Suprapubic skin (tissue), 4 donors: ENCODE measurements around the gene LRRC10B. TPM values are rescaled to one million over a fixed set of nuclear protein-coding genes. Genes with fewer than 3 reads are reported as not detected.

ENCODE experiments used
- DNase-seq, 2 donors: peaks; one replicate each; pipeline ENCODE4 v3.0.0-alpha.2; 2019; ENCODE audit warnings: low spot score in 2 of 2
- H3K27ac ChIP-seq: fragments of 200-600 bp; sonication (generic); one replicate; pipeline ENCODE4 v1.5.1; 2019
- H3K27me3 ChIP-seq: fragments of 200-600 bp; sonication (generic); one replicate; pipeline ENCODE4 v1.5.1; 2019
- H3K36me3 ChIP-seq: fragments of 200-600 bp; sonication (generic); one replicate; pipeline ENCODE4 v1.5.1; 2019
- H3K4me1 ChIP-seq: fragments of 200-600 bp; sonication (generic); one replicate; pipeline ENCODE4 v1.5.1; 2019
- H3K4me3 ChIP-seq: fragments of 200-600 bp; sonication (generic); one replicate; pipeline ENCODE4 v1.5.1; 2019; ENCODE audit warnings: mild to moderate bottlenecking
- H3K9me3 ChIP-seq: fragments of 200-600 bp; sonication (generic); one replicate; pipeline ENCODE4 v1.5.1; 2019
- CTCF ChIP-seq, 2 donors: fragments of 200-600 bp in 1 of 2; fragments of 450-650 bp in 1 of 2; sonication (generic) in 1 of 2; IDR thresholded peaks; one replicate each; pipeline ENCODE4 v1.5.1; 2016 to 2019; ENCODE audit warnings: antibody characterized with exemption in 2 of 2, mild to moderate bottlenecking in 1 of 2, moderate library complexity in 1 of 2
- EP300 ChIP-seq: sonication (generic); formaldehyde crosslinking; IDR thresholded peaks from one replicate; pipeline ENCODE4 v1.6.1; 2017; ENCODE audit warnings: antibody characterized with exemption
- POLR2A ChIP-seq, 2 donors: fragments of 450-650 bp; IDR thresholded peaks; one replicate each; pipeline ENCODE4 v1.6.1; 2017; ENCODE audit warnings: antibody characterized with exemption in 2 of 2, mild to moderate bottlenecking in 2 of 2, moderate library complexity in 2 of 2
- POLR2AphosphoS5 ChIP-seq, 3 donors: sonication (generic); formaldehyde crosslinking; IDR thresholded peaks; one replicate each; pipeline ENCODE4 v1.6.1; 2017; ENCODE audit warnings: antibody characterized with exemption in 3 of 3
- WGBS: methylation state at CpG from one replicate; pipeline ENCODE4 v1.1.5; 2018; 5-methylcytosine and 5-hydroxymethylcytosine counted together
- total RNA-seq, 4 donors: library from RNA; depleted of rRNA; stranded (reverse); fragments of >200 nt; gene quantifications; one replicate each; pipeline ENCODE4 v1.1.0, GENCODE V29; 2016

The LRRC10B gene
- total RNA-seq, 4 donors from 2014 or later: 1.1 to 2.1 (median 1.2) TPM; not detected in 1

GRCh38 chr11:61518032-61518795 is 9.7 kb downstream of the LRRC10B start:
- DNase-seq: no peak
- TF ChIP-seq POLR2AphosphoS5 (IDR thresholded peaks at IDR 0.05) (no peak), EP300 (no peak), CTCF (IDR thresholded peaks at IDR 0.05) (no peak), POLR2A (IDR thresholded peaks at IDR 0.05) (no peak)
- Histone ChIP-seq H3K9me3 (no peaks in the 10 kb centered on the region), H3K27me3 (peaks cover 4% of the 10 kb centered on the region), H3K27ac (no peak overlapping the region), H3K4me1 (peaks cover 18% of the 10 kb centered on the region), H3K36me3 (no peaks in the 10 kb centered on the region), H3K4me3 (no peak overlapping the region)
- 85% methylated on average over 15 of the region's 23 CpGs for WGBS

- no peaks in the 10 kb centered on the region for H3K4me1 ChIP-seq
- 92% methylated on average over 15 of the region's 15 CpGs for WGBS
- H3K27me3 ChIP-seq: peaks cover 17% of the 10 kb centered on the region
- TF ChIP-seq CTCF (IDR thresholded peaks at IDR 0.05): no peak
- no peak for TF ChIP-seq EP300
- no peak for TF ChIP-seq POLR2A (IDR thresholded peaks at IDR 0.05)
- TF ChIP-seq POLR2AphosphoS5 (IDR thresholded peaks at IDR 0.05): no peak
- no peaks in the 10 kb centered on the region for H3K9me3 ChIP-seq
- H3K4me3 ChIP-seq: no peak overlapping the region
- no peaks in the 10 kb centered on the region for H3K36me3 ChIP-seq
- no peak for DNase-seq
- H3K27ac ChIP-seq: no peak overlapping the region
These were observed 14.3 kb downstream of the LRRC10B start for GRCh38 chr11:61522881-61523280.

- peaks cover 21% of the 10 kb centered on the region for H3K27me3 ChIP-seq
These were observed 15.9 kb downstream of the LRRC10B start for GRCh38 chr11:61524446-61524845.

GRCh38 chr11:61524963-61525587 is 16.5 kb downstream of the LRRC10B start:
- Histone ChIP-seq H3K4me1 (peaks cover 3% of the 10 kb centered on the region), H3K4me3 (no peak overlapping the region), H3K27ac (no peak overlapping the region), H3K9me3 (no peaks in the 10 kb centered on the region), H3K27me3 (peaks cover 21% of the 10 kb centered on the region), H3K36me3 (no peaks in the 10 kb centered on the region)
- no peak for DNase-seq
- TF ChIP-seq EP300: no peak
- no peak for TF ChIP-seq POLR2A (IDR thresholded peaks at IDR 0.05)
- TF ChIP-seq CTCF (IDR thresholded peaks at IDR 0.05): no peak
- no peak for TF ChIP-seq POLR2AphosphoS5 (IDR thresholded peaks at IDR 0.05)
- WGBS: 89% methylated on average over 19 of the region's 19 CpGs

More at GRCh38 chr11:61524446-61524845, 15.9 kb downstream of the LRRC10B start:
- no peak overlapping the region for H3K27ac ChIP-seq
- H3K9me3 ChIP-seq: no peaks in the 10 kb centered on the region
- no peak for DNase-seq
- peaks cover 2% of the 10 kb centered on the region for H3K4me1 ChIP-seq
- H3K36me3 ChIP-seq: no peaks in the 10 kb centered on the region
- no peak for TF ChIP-seq POLR2A (IDR thresholded peaks at IDR 0.05)
- TF ChIP-seq EP300: no peak
- 86% methylated on average over 10 of the region's 12 CpGs for WGBS
- H3K4me3 ChIP-seq: no peak overlapping the region

- WGBS: no CpG with 5 or more reads among the region's 1 CpG
- DNase-seq: no peak
These were observed 17.7 kb downstream of the LRRC10B start for GRCh38 chr11:61526229-61526628.

More at GRCh38 chr11:61526229-61526628, 17.7 kb downstream of the LRRC10B start:
- Histone ChIP-seq H3K36me3 (no peaks in the 10 kb centered on the region), H3K27me3 (peaks cover 26% of the 10 kb centered on the region), H3K4me3 (no peak overlapping the region), H3K4me1 (peaks cover 3% of the 10 kb centered on the region), H3K9me3 (no peaks in the 10 kb centered on the region), H3K27ac (no peak overlapping the region)
- TF ChIP-seq POLR2AphosphoS5 (IDR thresholded peaks at IDR 0.05) (no peak), POLR2A (IDR thresholded peaks at IDR 0.05) (no peak), EP300 (no peak), CTCF (IDR thresholded peaks at IDR 0.05) (no peak)
